Gastrocnemius medialis (tissue), 4 donors: ENCODE measurements around the gene LIN54.

Source experiments
- POLR2A ChIP-seq, 2 donors: fragments of 450-650 bp; IDR thresholded peaks; one replicate each; pipeline ENCODE4 v1.6.1; 2017; ENCODE audit warnings: antibody characterized with exemption in 2 of 2, mild to moderate bottlenecking in 2 of 2, moderate library complexity in 2 of 2
- TF ChIP-seq, protein P1 (sequence below), 5 experiments: fragments of 450-650 bp in 3 of 5; fragments of 200-600 bp in 2 of 5; sonication (generic) in 2 of 5; IDR thresholded peaks in 4 of 5; conservative IDR thresholded peaks in 1 of 5; 1 replicate in 4 of 5; 2 replicates in 1 of 5; pipeline ENCODE4 v1.5.1; 2016 to 2019; ENCODE audit warnings: antibody characterized with exemption in 5 of 5, mild to moderate bottlenecking in 3 of 5, moderate library complexity in 3 of 5

DNA sequence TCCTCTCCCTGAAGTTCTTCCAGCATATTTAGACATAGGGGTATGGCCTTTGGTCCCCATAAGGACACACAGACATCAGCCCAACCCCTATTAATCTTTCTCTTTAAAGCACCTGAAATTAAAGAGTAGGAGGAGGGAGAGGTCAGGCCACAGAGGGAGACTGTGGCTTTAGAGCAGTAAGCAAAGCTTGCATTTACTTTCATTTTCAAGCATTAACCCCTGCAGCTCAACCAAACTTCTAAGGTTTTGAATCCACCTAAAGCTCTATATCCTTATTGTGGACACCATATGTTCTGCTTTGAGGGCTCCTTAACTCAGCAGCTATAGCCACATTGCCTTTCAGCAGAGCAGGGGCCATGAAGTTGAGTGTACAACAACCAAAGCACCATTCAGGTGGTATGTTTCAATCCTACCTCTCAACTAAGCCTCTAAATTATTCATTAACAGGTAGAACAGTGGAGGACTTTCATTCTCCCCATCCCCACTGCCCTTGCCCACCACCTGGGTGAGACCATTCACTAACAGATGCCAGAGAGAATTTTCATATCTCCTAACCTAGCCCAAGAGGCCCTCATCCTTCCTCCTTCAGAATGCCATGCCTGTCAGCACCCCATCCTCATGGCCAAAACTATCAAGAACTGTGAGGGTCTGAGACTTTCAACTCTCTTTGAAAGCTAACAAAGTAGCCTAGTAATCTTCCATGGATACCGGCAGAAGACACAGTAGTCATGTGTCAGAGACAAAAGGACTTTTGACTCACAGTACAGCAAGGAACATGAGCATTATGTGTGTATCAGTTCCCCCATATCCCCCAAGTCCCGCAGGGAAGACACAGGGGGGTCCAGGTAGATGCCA is 20.8 kb downstream of the LIN54 start:
- no peak for TF ChIP-seq POLR2A (IDR thresholded peaks at IDR 0.05)
- TF ChIP-seq, protein P1, sequence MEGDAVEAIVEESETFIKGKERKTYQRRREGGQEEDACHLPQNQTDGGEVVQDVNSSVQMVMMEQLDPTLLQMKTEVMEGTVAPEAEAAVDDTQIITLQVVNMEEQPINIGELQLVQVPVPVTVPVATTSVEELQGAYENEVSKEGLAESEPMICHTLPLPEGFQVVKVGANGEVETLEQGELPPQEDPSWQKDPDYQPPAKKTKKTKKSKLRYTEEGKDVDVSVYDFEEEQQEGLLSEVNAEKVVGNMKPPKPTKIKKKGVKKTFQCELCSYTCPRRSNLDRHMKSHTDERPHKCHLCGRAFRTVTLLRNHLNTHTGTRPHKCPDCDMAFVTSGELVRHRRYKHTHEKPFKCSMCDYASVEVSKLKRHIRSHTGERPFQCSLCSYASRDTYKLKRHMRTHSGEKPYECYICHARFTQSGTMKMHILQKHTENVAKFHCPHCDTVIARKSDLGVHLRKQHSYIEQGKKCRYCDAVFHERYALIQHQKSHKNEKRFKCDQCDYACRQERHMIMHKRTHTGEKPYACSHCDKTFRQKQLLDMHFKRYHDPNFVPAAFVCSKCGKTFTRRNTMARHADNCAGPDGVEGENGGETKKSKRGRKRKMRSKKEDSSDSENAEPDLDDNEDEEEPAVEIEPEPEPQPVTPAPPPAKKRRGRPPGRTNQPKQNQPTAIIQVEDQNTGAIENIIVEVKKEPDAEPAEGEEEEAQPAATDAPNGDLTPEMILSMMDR (IDR thresholded peaks at IDR 0.05 in 4 of 5, conservative IDR thresholded peaks at IDR 0.05 in 1 of 5) = no peak
